ENCODE measurements around the gene PDZD11.

GRCh38 chrX:70313503-70313902 is 23.8 kb upstream of the PDZD11 start:
- no peak for TF ChIP-seq CTCF (IDR thresholded peaks at IDR 0.05)
- no peak for TF ChIP-seq EP300 (IDR thresholded peaks at IDR 0.05; ENCODE audit: low read depth)
